HL-60 (cell line): Measurements from ENCODE around the gene TBCD.

Source experiments
- DNase-seq, 2 experiments: peaks; one replicate each; pipeline ENCODE4 v3.0.0-alpha.2; 2010 to 2020; ENCODE audit warnings: low read depth in 1 of 2, low spot score in 1 of 2
- H3K27ac ChIP-seq: fragments of 250-450 bp; sonication (Bioruptor Pico); replicated peaks from 2 replicates; pipeline ENCODE4 v1.5.1; 2020; ENCODE audit warnings: mild to moderate bottlenecking, moderate library complexity
- H3K27me3 ChIP-seq: fragments of 250-450 bp; sonication (Bioruptor Pico); 2 replicates; pipeline ENCODE4 v1.5.1; 2021; ENCODE audit warnings: mild to moderate bottlenecking, moderate library complexity; ENCODE audit not compliant: insufficient read depth, poor library complexity, severe bottlenecking
- H3K4me3 ChIP-seq: replicated peaks from 2 replicates; pipeline ENCODE4 v1.5.1; 2011; ENCODE audit warnings: mild to moderate bottlenecking, control low read depth, low read length; ENCODE audit not compliant: insufficient read depth
- CTCF ChIP-seq: IDR thresholded peaks from one replicate; pipeline ENCODE4 v1.5.1; 2011; ENCODE audit warnings: low read length, control low read depth, inconsistent platforms; ENCODE audit not compliant: insufficient read depth
- GABPA ChIP-seq: IDR thresholded peaks from 2 replicates; pipeline ENCODE4 v1.6.1; 2012; ENCODE audit warnings: low read depth
- POLR2AphosphoS5 ChIP-seq: IDR thresholded peaks from 2 replicates; pipeline ENCODE4 v1.6.1; 2012; ENCODE audit warnings: low read depth
- REST ChIP-seq: IDR thresholded peaks from 2 replicates; pipeline ENCODE4 v1.6.1; 2012; ENCODE audit warnings: low read depth; ENCODE audit not compliant: insufficient replicate concordance
- SPI1 ChIP-seq: IDR thresholded peaks from 2 replicates; pipeline ENCODE4 v1.6.1; 2012; ENCODE audit warnings: low read depth, mild to moderate bottlenecking, borderline replicate concordance

TBCD gene

GRCh38 chr17:82750241-82750908, 1.5 kb upstream of the TBCD start:
- Histone ChIP-seq H3K27ac (no peak overlapping the region), H3K4me3 (no peak overlapping the region), H3K27me3 (no peaks in the 10 kb centered on the region)
- no peak for DNase-seq
- no peak for TF ChIP-seq REST
- TF ChIP-seq SPI1 = no peak
- TF ChIP-seq GABPA = no peak
- no peak for TF ChIP-seq POLR2AphosphoS5
- no peak for TF ChIP-seq CTCF

DNA sequence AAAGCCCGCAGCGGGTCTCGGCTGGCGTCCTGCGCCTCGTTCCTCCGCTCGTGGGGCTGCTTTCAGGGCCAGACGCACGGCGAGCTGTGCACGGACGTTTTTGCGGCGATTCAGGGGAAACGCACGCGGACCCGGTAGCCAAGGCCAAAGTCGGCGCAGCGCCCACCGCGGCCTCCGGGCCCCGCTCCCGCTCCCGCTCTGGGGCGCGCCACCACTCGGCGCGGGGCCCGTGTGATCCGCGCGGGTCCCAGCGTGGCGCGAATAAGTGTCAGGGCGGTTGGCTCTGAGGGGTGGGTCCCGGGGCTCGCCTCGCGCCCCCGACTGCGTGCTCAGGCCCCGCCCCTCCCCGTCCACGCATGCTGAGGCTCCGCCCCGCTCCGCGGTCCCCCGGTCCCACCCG, 694 bp upstream of the TBCD start:
- Histone ChIP-seq H3K4me3 (peak overlapping the region; percentile 91), H3K27ac (no peak overlapping the region)
- TF ChIP-seq GABPA (no peak), POLR2AphosphoS5 (no peak), SPI1 (no peak), CTCF (no peak), REST (no peak)

DNA sequence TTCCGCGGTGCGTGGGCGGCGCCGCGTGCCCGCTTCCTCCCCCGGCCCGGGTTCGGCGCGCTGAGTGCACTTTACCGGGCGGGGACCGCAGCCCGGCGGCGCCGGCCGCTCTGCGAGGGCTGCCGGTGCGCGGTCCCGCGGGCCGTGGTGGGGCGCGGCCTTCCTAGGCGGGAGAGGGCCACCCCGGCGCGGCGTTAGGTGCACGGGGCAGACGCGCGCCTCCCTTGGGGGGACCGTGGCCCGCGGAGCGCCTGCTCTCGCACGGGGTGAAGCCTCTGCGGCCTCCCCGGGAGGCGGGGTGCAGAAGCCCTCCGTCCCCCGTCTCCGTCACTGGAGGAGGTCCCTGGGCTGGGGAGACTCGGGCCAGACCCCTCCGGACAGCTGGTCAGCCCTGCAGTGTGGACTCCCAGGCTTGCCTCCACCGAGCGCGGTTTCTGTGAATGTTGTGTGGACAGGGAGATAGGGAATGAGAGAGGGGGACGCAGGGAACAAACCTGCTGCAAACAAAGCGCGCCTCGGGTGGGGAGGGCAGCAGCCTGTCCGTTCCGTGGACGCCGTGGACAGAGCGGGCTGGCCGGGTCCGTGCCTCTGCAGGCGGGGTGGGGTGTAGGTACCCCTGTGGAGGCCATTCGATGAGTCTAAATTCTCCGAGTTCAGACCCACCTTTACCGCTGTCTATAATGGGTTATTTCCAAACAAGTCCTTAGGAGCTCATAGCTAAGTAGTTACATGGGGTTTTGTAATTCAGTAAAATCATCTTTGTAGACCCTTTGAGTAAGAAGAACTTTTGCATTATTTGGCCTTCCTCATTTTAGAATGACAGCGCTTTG, 721 bp downstream of the TBCD start:
- no peak for TF ChIP-seq GABPA
- peak; percentile 32; the same call in 1 of the 2 replicates for TF ChIP-seq SPI1
- DNase-seq = no peak
- Histone ChIP-seq H3K27me3 (no peaks in the 10 kb centered on the region), H3K27ac (peak overlapping the region; percentile 39; the same call in 1 of the 2 replicates), H3K4me3 (peak overlapping the region; percentile 91)

More for the DNA sequence above, 694 bp upstream of the TBCD start:
- no peaks in the 10 kb centered on the region for H3K27me3 ChIP-seq
- DNase-seq = peak in 1 of 2 experiments; percentile 63

DNA sequence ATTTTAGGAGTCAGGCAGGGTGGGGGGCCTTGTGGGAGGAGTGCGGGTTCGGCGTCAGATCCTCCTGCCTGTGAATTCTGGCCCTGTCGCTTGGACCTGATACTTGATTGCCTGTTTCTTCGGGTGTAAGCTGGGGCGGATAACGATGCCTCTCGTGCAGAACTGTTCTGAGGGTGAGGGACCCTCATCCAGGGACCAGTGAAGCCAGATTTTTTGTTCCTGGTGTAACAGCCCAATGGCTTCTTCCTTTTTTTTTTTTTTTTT, 1.3 kb downstream of the TBCD start:
- Histone ChIP-seq H3K27ac (no peak overlapping the region), H3K27me3 (no peaks in the 10 kb centered on the region), H3K4me3 (peak overlapping the region; percentile 91)
- TF ChIP-seq POLR2AphosphoS5 (no peak), GABPA (no peak), REST (no peak), SPI1 (no peak), CTCF (no peak)
- no peak for DNase-seq
